ENCODE results near the gene PLCG1.
A peak's percentile ranks its signal among the peaks of the same experiment; 100 is the strongest.
"Not testable (repeated sequence)": the region's sequence is repeated elsewhere in the genome, so short reads cannot be mapped to it uniquely, and the experiment has no call there.

The PLCG1 gene

GRCh38 chr20:41136680-41137613, at the start of gene PLCG1:
PLCG1 (plus strand) TSS chr20:41137543; CDS start chr20:41137642, 99 bp downstream.
- DNase-seq = peak; percentile 84 to 85

GRCh38 chr20:41087777-41088176, 49.6 kb upstream of the PLCG1 start:
- no peak for DNase-seq

GRCh38 chr20:41089555-41089954, 47.8 kb upstream of the PLCG1 start:
- no peak for DNase-seq

- DNase-seq = no peak
These were observed 45.4 kb upstream of the PLCG1 start for GRCh38 chr20:41091927-41092326.

- DNase-seq = no peak
These were observed 42.8 kb upstream of the PLCG1 start for GRCh38 chr20:41094353-41095055.

GRCh38 chr20:41095110-41095969, 42.0 kb upstream of the PLCG1 start:
- peak; percentile 36 to 46 for DNase-seq

- no peak for DNase-seq
These were observed 38.6 kb upstream of the PLCG1 start for GRCh38 chr20:41098703-41099250.

- no peak for DNase-seq
These were observed 37.3 kb upstream of the PLCG1 start for GRCh38 chr20:41100001-41100480.

GRCh38 chr20:41101660-41102059, 35.7 kb upstream of the PLCG1 start:
- DNase-seq = no peak

GRCh38 chr20:41108531-41108930, 28.8 kb upstream of the PLCG1 start:
- DNase-seq = no peak

- DNase-seq = no peak
These were observed 27.3 kb upstream of the PLCG1 start for GRCh38 chr20:41110012-41110411.

- DNase-seq = no peak
These were observed 26.3 kb upstream of the PLCG1 start for GRCh38 chr20:41110930-41111577.

GRCh38 chr20:41111578-41111951, 25.8 kb upstream of the PLCG1 start:
- DNase-seq = no peak

GRCh38 chr20:41116282-41116956, 20.9 kb upstream of the PLCG1 start:
- no peak for DNase-seq

- DNase-seq = not testable (repeated sequence)
These were observed 19.2 kb upstream of the PLCG1 start for GRCh38 chr20:41118159-41118558.

GRCh38 chr20:41118632-41119031, 18.7 kb upstream of the PLCG1 start:
- no peak for DNase-seq

GRCh38 chr20:41119614-41120561, 17.5 kb upstream of the PLCG1 start:
- DNase-seq = no peak

- no peak for DNase-seq
These were observed 15.9 kb upstream of the PLCG1 start for GRCh38 chr20:41121399-41121798.

GRCh38 chr20:41123631-41124030, 13.7 kb upstream of the PLCG1 start:
- no peak for DNase-seq

GRCh38 chr20:41124451-41125094, 12.8 kb upstream of the PLCG1 start:
- DNase-seq = no peak

All from stimulated activated CD4-positive, alpha-beta T cell treated with anti-CD3 and anti-CD28 coated beads, Interleukin-2, amount 100 ng/mL, for 48 hours (primary cell).